ENCODE measurements around the gene DHX35. TPM values are rescaled to one million over a fixed set of nuclear protein-coding genes. Genes with fewer than 3 reads are reported as not detected.
A peak's percentile ranks its signal among the peaks of the same experiment; 100 is the strongest.
"Not testable (repeated sequence)": the region's sequence is repeated elsewhere in the genome, so short reads cannot be mapped to it uniquely, and the experiment has no call there.

The DHX35 gene
- total RNA-seq, 1 experiment from 2014 or later: 12.2 TPM

GRCh38 chr20:38957915-38958485 lies 4.1 kb upstream of the DHX35 start:
- no TSS peak for BruUV-seq (replicated peaks)
- CTCF ChIA-PET: no interaction called here
- no peak for TF ChIP-seq TCF7L2 (IDR thresholded peaks at IDR 0.05; ENCODE audit: low read depth, low read length)
- no peak for TF ChIP-seq SIN3A (IDR thresholded peaks at IDR 0.05; ENCODE audit: borderline replicate concordance, insufficient read depth, low read depth, low read length)
- no peak for TF ChIP-seq POLR2AphosphoS5 (IDR thresholded peaks at IDR 0.05; ENCODE audit: low read depth, low read length)
- no peak for TF ChIP-seq REST (IDR thresholded peaks at IDR 0.05; ENCODE audit: insufficient read depth in 1 of 2, low read depth in 2 of 2, low read length in 1 of 2)
- no peak for TF ChIP-seq CTCF (IDR thresholded peaks at IDR 0.05)
- Histone ChIP-seq H3K36me3 (ENCODE audit: control insufficient read depth, insufficient read depth, low read length) (peaks cover 2% of the 10 kb centered on the region), H3K9me3 (ENCODE audit: control insufficient read depth, insufficient read depth, low read depth, low read length) (no peaks in the 10 kb centered on the region), H3K4me3 (ENCODE audit: low read depth in 2 of 2, low read length in 2 of 2) (no peak overlapping the region), H3K27ac (ENCODE audit: low read length) (no peak overlapping the region), H3K27me3 (ENCODE audit: control insufficient read depth, insufficient read depth, low read length) (no peaks in the 10 kb centered on the region), H3K4me1 (ENCODE audit: control insufficient read depth, insufficient read depth, low read length) (peaks cover 10% of the 10 kb centered on the region; the same call in 1 of the 2 replicates)
- POLR2A ChIA-PET: no interaction called here
- intact Hi-C loops (cut with micrococcal nuclease; ENCODE audit: unreplicated experiment): no loop called here
- DNase-seq (ENCODE audit: low read depth, low spot score) (no peak), ATAC-seq (no peak)
- in situ Hi-C loops (cut with HindIII; ENCODE audit: low pct_unique_long_range_greater_than_20kb, low sequenced_read_pairs): no loop called here

GRCh38 chr20:38960187-38960687 lies 1.9 kb upstream of the DHX35 start:
- in situ Hi-C loops (cut with HindIII; ENCODE audit: low pct_unique_long_range_greater_than_20kb, low sequenced_read_pairs); BruUV-seq (replicated peaks); POLR2A ChIA-PET; H3K27ac ChIP-seq (ENCODE audit: low read length); CTCF ChIA-PET; H3K36me3 ChIP-seq (ENCODE audit: control insufficient read depth, insufficient read depth, low read length); H3K4me3 ChIP-seq (ENCODE audit: low read depth in 2 of 2, low read length in 2 of 2); H3K9me3 ChIP-seq (ENCODE audit: control insufficient read depth, insufficient read depth, low read depth, low read length); H3K27me3 ChIP-seq (ENCODE audit: control insufficient read depth, insufficient read depth, low read length); DNase-seq (ENCODE audit: low read depth, low spot score); ATAC-seq; intact Hi-C loops (cut with micrococcal nuclease; ENCODE audit: unreplicated experiment): not testable (repeated sequence)
- H3K4me1 ChIP-seq (ENCODE audit: control insufficient read depth, insufficient read depth, low read length): peaks cover 14% of the 10 kb centered on the region; the same call in 1 of the 2 replicates

- in situ Hi-C loops (cut with HindIII; ENCODE audit: low pct_unique_long_range_greater_than_20kb, low sequenced_read_pairs) (no loop called here), intact Hi-C loops (cut with micrococcal nuclease; ENCODE audit: unreplicated experiment) (no loop called here)
- DNase-seq (ENCODE audit: low read depth, low spot score): no peak
- ATAC-seq: peak; percentile 5; the same call in 1 of the 2 replicates
- TSS peak; percentile 97 for BruUV-seq (replicated peaks)
- Histone ChIP-seq H3K27me3 (ENCODE audit: control insufficient read depth, insufficient read depth, low read length) (no peaks in the 10 kb centered on the region), H3K4me1 (ENCODE audit: control insufficient read depth, insufficient read depth, low read length) (peaks cover 14% of the 10 kb centered on the region; the same call in 1 of the 2 replicates), H3K4me3 (ENCODE audit: low read depth in 2 of 2, low read length in 2 of 2) (peak overlapping the region; percentile 95 to 99), H3K27ac (ENCODE audit: low read length) (peak overlapping the region; percentile 98), H3K9me3 (ENCODE audit: control insufficient read depth, insufficient read depth, low read depth, low read length) (no peaks in the 10 kb centered on the region), H3K36me3 (ENCODE audit: control insufficient read depth, insufficient read depth, low read length) (no peaks in the 10 kb centered on the region; the same call in 1 of the 2 replicates)
- ChIA-PET POLR2A (interaction anchor here (0.6 to 1.7 kb wide), 3 partner anchors 11 to 266 kb away, joined by 3 to 6 read pairs (median 3); no protein-coding TSS in a partner anchor), CTCF (interaction anchor here (0.6 kb wide), 1 partner anchor 31 kb away, joined by 3 read pairs; no protein-coding TSS in a partner anchor)
- no peak for TF ChIP-seq CTCF (IDR thresholded peaks at IDR 0.05)
- no peak for TF ChIP-seq TCF7L2 (IDR thresholded peaks at IDR 0.05; ENCODE audit: low read depth, low read length)
These were observed 557 bp upstream of the DHX35 start for GRCh38 chr20:38961530-38962043.

All from Panc1 (cell line).